HEK293 (cell line): ENCODE results near the gene FUT1.

ENCODE experiments used
- GFI1B ChIP-seq: fragments of 450-650 bp; formaldehyde crosslinking; IDR thresholded peaks from 2 replicates; pipeline ENCODE4 v1.5.1; 2016; ENCODE audit warnings: missing biosample characterization, missing genetic modification characterization
- KLF1 ChIP-seq: fragments of 450-650 bp; formaldehyde crosslinking; IDR thresholded peaks from 2 replicates; pipeline ENCODE4 v1.5.1; 2016; ENCODE audit warnings: missing biosample characterization, missing genetic modification characterization
- KLF10 ChIP-seq: fragments of 450-650 bp; IDR thresholded peaks from 2 replicates; pipeline ENCODE4 v1.5.1; 2018; ENCODE audit warnings: missing biosample characterization, mild to moderate bottlenecking, missing genetic modification characterization
- KLF7 ChIP-seq: fragments of 450-650 bp; formaldehyde crosslinking; IDR thresholded peaks from 2 replicates; pipeline ENCODE4 v1.5.1; 2016; ENCODE audit warnings: missing biosample characterization, missing genetic modification characterization, borderline replicate concordance
- KLF8 ChIP-seq: fragments of 450-650 bp; formaldehyde crosslinking; IDR thresholded peaks from 2 replicates; pipeline ENCODE4 v1.5.1; 2016; ENCODE audit warnings: missing biosample characterization, missing genetic modification characterization
- MZF1 ChIP-seq: fragments of 450-650 bp; formaldehyde crosslinking; IDR thresholded peaks from 2 replicates; pipeline ENCODE4 v1.5.1; 2017; ENCODE audit warnings: missing biosample characterization, missing genetic modification characterization, borderline replicate concordance
- OSR2 ChIP-seq: fragments of 450-650 bp; formaldehyde crosslinking; IDR thresholded peaks from 2 replicates; pipeline ENCODE4 v1.5.1; 2016; ENCODE audit warnings: missing biosample characterization, missing genetic modification characterization
- PRDM6 ChIP-seq: fragments of 450-650 bp; formaldehyde crosslinking; IDR thresholded peaks from 2 replicates; pipeline ENCODE4 v1.5.1; 2017; ENCODE audit warnings: missing biosample characterization, missing genetic modification characterization
- SP3 ChIP-seq: fragments of 450-650 bp; formaldehyde crosslinking; IDR thresholded peaks from 2 replicates; pipeline ENCODE4 v1.5.1; 2016; ENCODE audit warnings: missing biosample characterization, missing genetic modification characterization
- TCF7L2 ChIP-seq: IDR thresholded peaks from 2 replicates; pipeline ENCODE4 v1.6.1; 2011; ENCODE audit warnings: low read depth, mild to moderate bottlenecking, inconsistent platforms, low read length, moderate library complexity, borderline replicate concordance
- TSHZ1 ChIP-seq: fragments of 450-650 bp; formaldehyde crosslinking; IDR thresholded peaks from 2 replicates; pipeline ENCODE4 v1.5.1; 2016; ENCODE audit warnings: missing biosample characterization, missing genetic modification characterization, borderline replicate concordance
- ZBTB1 ChIP-seq: fragments of 450-650 bp; formaldehyde crosslinking; IDR thresholded peaks from 2 replicates; pipeline ENCODE4 v1.5.1; 2016; ENCODE audit warnings: missing biosample characterization, missing genetic modification characterization
- ZBTB21 ChIP-seq: fragments of 450-650 bp; formaldehyde crosslinking; IDR thresholded peaks from 2 replicates; pipeline ENCODE4 v1.5.1; 2017; ENCODE audit warnings: missing biosample characterization, missing genetic modification characterization
- ZNF121 ChIP-seq: fragments of 450-650 bp; formaldehyde crosslinking; IDR thresholded peaks from 2 replicates; pipeline ENCODE4 v1.5.1; 2016; ENCODE audit warnings: missing biosample characterization, missing genetic modification characterization
- ZNF138 ChIP-seq: fragments of 450-650 bp; formaldehyde crosslinking; IDR thresholded peaks from 2 replicates; pipeline ENCODE4 v1.5.1; 2016; ENCODE audit warnings: missing biosample characterization, missing genetic modification characterization, borderline replicate concordance
- ZNF223 ChIP-seq: fragments of 450-650 bp; formaldehyde crosslinking; IDR thresholded peaks from 2 replicates; pipeline ENCODE4 v1.5.1; 2016; ENCODE audit warnings: missing biosample characterization, missing genetic modification characterization
- ZNF23 ChIP-seq: fragments of 450-650 bp; formaldehyde crosslinking; IDR thresholded peaks from 2 replicates; pipeline ENCODE4 v1.5.1; 2016; ENCODE audit warnings: missing biosample characterization, missing genetic modification characterization, borderline replicate concordance
- ZNF37A ChIP-seq: fragments of 450-650 bp; IDR thresholded peaks from 2 replicates; pipeline ENCODE4 v1.5.1; 2018; ENCODE audit warnings: missing biosample characterization, missing genetic modification characterization
- ZNF423 ChIP-seq: fragments of 450-650 bp; formaldehyde crosslinking; IDR thresholded peaks from 2 replicates; pipeline ENCODE4 v1.5.1; 2016; ENCODE audit warnings: missing biosample characterization, missing genetic modification characterization
- ZNF426 ChIP-seq: fragments of 450-650 bp; formaldehyde crosslinking; IDR thresholded peaks from 2 replicates; pipeline ENCODE4 v1.5.1; 2017; ENCODE audit warnings: missing biosample characterization, missing genetic modification characterization, mild to moderate bottlenecking, inconsistent platforms, moderate library complexity
- ZNF514 ChIP-seq: fragments of 450-650 bp; formaldehyde crosslinking; IDR thresholded peaks from 2 replicates; pipeline ENCODE4 v1.5.1; 2016; ENCODE audit warnings: missing biosample characterization, missing genetic modification characterization
- ZNF521 ChIP-seq: fragments of 450-650 bp; formaldehyde crosslinking; IDR thresholded peaks from 2 replicates; pipeline ENCODE4 v1.5.1; 2017; ENCODE audit warnings: missing biosample characterization, mild to moderate bottlenecking, missing genetic modification characterization
- ZNF544 ChIP-seq: fragments of 450-650 bp; formaldehyde crosslinking; IDR thresholded peaks from 2 replicates; pipeline ENCODE4 v1.5.0; 2017; ENCODE audit warnings: missing biosample characterization, missing genetic modification characterization
- ZNF548 ChIP-seq: fragments of 450-650 bp; formaldehyde crosslinking; IDR thresholded peaks from 2 replicates; pipeline ENCODE4 v1.5.1; 2016; ENCODE audit warnings: missing biosample characterization, missing genetic modification characterization
- ZNF555 ChIP-seq: fragments of 450-650 bp; formaldehyde crosslinking; conservative IDR thresholded peaks from 2 replicates; pipeline ENCODE4 v1.5.1; 2017; ENCODE audit warnings: missing biosample characterization, mild to moderate bottlenecking, missing genetic modification characterization, inconsistent platforms
- ZNF600 ChIP-seq: fragments of 450-650 bp; formaldehyde crosslinking; IDR thresholded peaks from 2 replicates; pipeline ENCODE4 v1.5.1; 2016; ENCODE audit warnings: missing biosample characterization, missing genetic modification characterization
- ZNF621 ChIP-seq: fragments of 450-650 bp; formaldehyde crosslinking; IDR thresholded peaks from 2 replicates; pipeline ENCODE4 v1.5.1; 2017; ENCODE audit warnings: missing biosample characterization, missing genetic modification characterization
- ZNF639 ChIP-seq: fragments of 450-650 bp; formaldehyde crosslinking; IDR thresholded peaks from 2 replicates; pipeline ENCODE4 v1.5.1; 2016; ENCODE audit warnings: missing biosample characterization, missing genetic modification characterization
- ZNF645 ChIP-seq: fragments of 450-650 bp; formaldehyde crosslinking; IDR thresholded peaks from 2 replicates; pipeline ENCODE4; 2016; ENCODE audit warnings: missing biosample characterization, missing genetic modification characterization
- ZNF707 ChIP-seq: fragments of 450-650 bp; formaldehyde crosslinking; IDR thresholded peaks from 2 replicates; pipeline ENCODE4 v1.5.1; 2016; ENCODE audit warnings: missing biosample characterization, missing genetic modification characterization
- ZSCAN18 ChIP-seq: fragments of 450-650 bp; formaldehyde crosslinking; IDR thresholded peaks from 2 replicates; pipeline ENCODE4 v1.5.1; 2016; ENCODE audit warnings: missing biosample characterization, missing genetic modification characterization
- ZXDB ChIP-seq: fragments of 450-650 bp; formaldehyde crosslinking; IDR thresholded peaks from 2 replicates; pipeline ENCODE4 v1.5.1; 2016; ENCODE audit warnings: missing biosample characterization, missing genetic modification characterization

FUT1 gene

GRCh38 chr19:48741129-48741999 is 11.1 kb downstream of the FUT1 start (continued):
- no peak for TF ChIP-seq TSHZ1 (tag by site-specific recombination)
- no peak for TF ChIP-seq ZNF645 (tag by site-specific recombination)
- TF ChIP-seq MZF1 (tag by site-specific recombination), result no peak
- TF ChIP-seq OSR2 (tag by site-specific recombination), result peak; percentile 65; the same call in 1 of the 2 replicates
- TF ChIP-seq ZNF423, result no peak
- peak; percentile 76 for TF ChIP-seq SP3
- TF ChIP-seq ZNF514 (tag by site-specific recombination), result no peak
- TF ChIP-seq ZNF544 (tag by site-specific recombination), result no peak
- TF ChIP-seq ZNF23 (tag by site-specific recombination), result no peak
- TF ChIP-seq ZNF121, result no peak
- no peak for TF ChIP-seq TCF7L2
- TF ChIP-seq ZNF138, result no peak
- no peak for TF ChIP-seq ZNF621
- TF ChIP-seq ZSCAN18, result no peak
- TF ChIP-seq KLF7 (tag by site-specific recombination), result no peak
- no peak for TF ChIP-seq GFI1B (tag by site-specific recombination)
- peak; percentile 94 for TF ChIP-seq KLF1
- TF ChIP-seq ZNF37A (tag by site-specific recombination), result no peak
- no peak for TF ChIP-seq ZNF600 (tag by site-specific recombination)
- no peak for TF ChIP-seq ZBTB21 (tag by site-specific recombination)
- TF ChIP-seq ZNF555 (tag by site-specific recombination), result no peak
- TF ChIP-seq ZNF707 (tag by site-specific recombination), result 0 out of 2 replicates have a peak, but pooled peaks have one; percentile 13
- no peak for TF ChIP-seq ZNF426 (tag by site-specific recombination)
- TF ChIP-seq ZBTB1 (tag by site-specific recombination), result no peak
- no peak for TF ChIP-seq ZXDB
- no peak for TF ChIP-seq ZNF548 (tag by site-specific recombination)
- TF ChIP-seq ZNF223 (tag by site-specific recombination), result no peak
- TF ChIP-seq ZNF521 (tag by site-specific recombination), result no peak
- peak; percentile 58; the same call in 1 of the 2 replicates for TF ChIP-seq KLF10 (tag by site-specific recombination)
- TF ChIP-seq KLF8 (tag by site-specific recombination), result peak; percentile 80
- no peak for TF ChIP-seq ZNF639
- TF ChIP-seq PRDM6, result no peak
